BE2C (cell line): ENCODE measurements around the gene LHFPL4.

ENCODE experiments used
- DNase-seq: peaks from one replicate; pipeline ENCODE4 v3.0.0-alpha.2; 2020
- H3K27me3 ChIP-seq: fragments of 250-450 bp; sonication (Bioruptor Pico); 2 replicates; pipeline ENCODE4 v1.5.1; 2020; ENCODE audit warnings: mild to moderate bottlenecking
- H3K36me3 ChIP-seq: fragments of 250-450 bp; sonication (Bioruptor Pico); 2 replicates; pipeline ENCODE4 v1.5.1; 2020; ENCODE audit warnings: mild to moderate bottlenecking
- H3K4me1 ChIP-seq: fragments of 250-450 bp; sonication (Bioruptor Pico); 2 replicates; pipeline ENCODE4 v1.5.1; 2020
- H3K4me3 ChIP-seq: 2 replicates; pipeline ENCODE4 v1.5.1; 2011; ENCODE audit warnings: low read depth, low read length
- H3K9me3 ChIP-seq: fragments of 250-450 bp; sonication (Bioruptor Pico); 2 replicates; pipeline ENCODE4 v1.5.1; 2020
- TF ChIP-seq, protein P1 (sequence below): IDR thresholded peaks from 2 replicates; pipeline ENCODE4 v1.5.1; 2012; ENCODE audit warnings: mild to moderate bottlenecking, low read depth, low read length

Gene LHFPL4

DNA sequence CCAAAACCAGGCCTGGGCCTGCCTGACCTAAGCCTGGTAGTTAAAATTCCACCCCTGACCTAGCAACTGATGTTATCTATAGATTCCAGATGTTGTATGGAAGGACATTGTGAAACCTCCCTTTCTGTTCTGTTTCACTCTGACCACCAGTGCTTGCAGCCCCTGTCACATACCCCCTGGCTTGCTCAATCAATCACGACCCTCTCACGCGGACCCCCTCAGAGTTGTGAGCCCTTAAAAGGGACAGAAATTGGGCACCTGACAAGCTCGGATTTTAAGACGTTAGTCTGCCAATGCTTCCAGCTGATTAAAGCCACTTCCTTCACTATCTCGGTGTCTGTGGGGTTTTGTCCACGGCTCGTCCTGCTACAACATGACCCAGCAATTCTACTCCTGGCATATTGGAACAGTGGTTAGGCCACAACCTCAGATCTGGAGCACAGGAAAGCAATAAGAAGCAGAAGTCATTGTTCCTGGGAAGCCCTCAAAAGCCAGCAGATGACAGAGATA is 36.7 kb upstream of the LHFPL4 start:
- no peak for DNase-seq
- Histone ChIP-seq H3K9me3 (no peaks in the 10 kb centered on the region), H3K4me1 (no peaks in the 10 kb centered on the region), H3K36me3 (no peaks in the 10 kb centered on the region), H3K27me3 (no peaks in the 10 kb centered on the region), H3K4me3 (no peak overlapping the region)
- TF ChIP-seq, protein P1, sequence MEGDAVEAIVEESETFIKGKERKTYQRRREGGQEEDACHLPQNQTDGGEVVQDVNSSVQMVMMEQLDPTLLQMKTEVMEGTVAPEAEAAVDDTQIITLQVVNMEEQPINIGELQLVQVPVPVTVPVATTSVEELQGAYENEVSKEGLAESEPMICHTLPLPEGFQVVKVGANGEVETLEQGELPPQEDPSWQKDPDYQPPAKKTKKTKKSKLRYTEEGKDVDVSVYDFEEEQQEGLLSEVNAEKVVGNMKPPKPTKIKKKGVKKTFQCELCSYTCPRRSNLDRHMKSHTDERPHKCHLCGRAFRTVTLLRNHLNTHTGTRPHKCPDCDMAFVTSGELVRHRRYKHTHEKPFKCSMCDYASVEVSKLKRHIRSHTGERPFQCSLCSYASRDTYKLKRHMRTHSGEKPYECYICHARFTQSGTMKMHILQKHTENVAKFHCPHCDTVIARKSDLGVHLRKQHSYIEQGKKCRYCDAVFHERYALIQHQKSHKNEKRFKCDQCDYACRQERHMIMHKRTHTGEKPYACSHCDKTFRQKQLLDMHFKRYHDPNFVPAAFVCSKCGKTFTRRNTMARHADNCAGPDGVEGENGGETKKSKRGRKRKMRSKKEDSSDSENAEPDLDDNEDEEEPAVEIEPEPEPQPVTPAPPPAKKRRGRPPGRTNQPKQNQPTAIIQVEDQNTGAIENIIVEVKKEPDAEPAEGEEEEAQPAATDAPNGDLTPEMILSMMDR = no peak

DNA sequence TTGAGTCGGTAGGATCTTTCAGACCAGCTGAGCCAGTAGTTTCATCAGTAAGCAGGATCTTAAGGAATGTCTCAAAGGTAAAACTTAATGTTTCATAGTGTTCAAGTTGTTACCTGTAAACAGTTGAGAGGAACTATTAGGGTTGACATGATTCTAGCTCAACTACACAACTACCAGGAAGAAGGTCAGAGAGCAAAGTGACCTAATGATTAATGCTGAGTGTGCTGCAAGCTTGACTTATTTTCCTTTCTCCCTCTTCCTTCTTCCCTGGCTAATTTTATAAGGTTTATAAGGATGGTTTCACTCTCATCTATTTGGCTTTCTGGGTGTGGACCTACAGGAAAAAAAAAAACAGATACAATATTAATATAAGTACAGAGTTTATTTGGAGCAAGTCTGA is 30.2 kb upstream of the LHFPL4 start:
- Histone ChIP-seq H3K27me3 (no peaks in the 10 kb centered on the region), H3K36me3 (no peaks in the 10 kb centered on the region), H3K4me1 (no peaks in the 10 kb centered on the region), H3K9me3 (no peaks in the 10 kb centered on the region), H3K4me3 (no peak overlapping the region)
- TF ChIP-seq, protein P1 = no peak
- no peak for DNase-seq

DNA sequence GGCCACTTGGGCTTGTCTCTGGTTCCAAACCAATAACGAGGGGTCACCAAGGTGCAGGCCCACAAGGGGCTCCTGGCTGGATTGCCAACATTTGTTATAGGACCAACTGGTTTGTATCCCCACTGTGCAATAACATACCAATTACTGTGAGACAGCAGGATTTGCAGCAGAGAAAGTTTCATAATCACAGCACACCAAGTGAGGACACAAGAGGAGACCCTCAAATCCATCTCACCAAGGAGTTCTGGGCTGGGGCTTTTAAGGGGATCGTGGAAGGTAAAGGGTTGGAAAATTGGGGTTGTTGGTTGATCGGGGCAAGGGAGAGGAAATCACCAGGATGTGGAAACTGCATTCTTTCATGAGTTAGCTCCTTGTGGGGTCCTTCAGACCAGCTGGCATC is 29.7 kb upstream of the LHFPL4 start:
- H3K27me3 ChIP-seq = no peaks in the 10 kb centered on the region
- no peaks in the 10 kb centered on the region for H3K4me1 ChIP-seq
- no peaks in the 10 kb centered on the region for H3K36me3 ChIP-seq
- H3K4me3 ChIP-seq = no peak overlapping the region
- no peak for DNase-seq
- no peaks in the 10 kb centered on the region for H3K9me3 ChIP-seq
- TF ChIP-seq, protein P1 = no peak

DNA sequence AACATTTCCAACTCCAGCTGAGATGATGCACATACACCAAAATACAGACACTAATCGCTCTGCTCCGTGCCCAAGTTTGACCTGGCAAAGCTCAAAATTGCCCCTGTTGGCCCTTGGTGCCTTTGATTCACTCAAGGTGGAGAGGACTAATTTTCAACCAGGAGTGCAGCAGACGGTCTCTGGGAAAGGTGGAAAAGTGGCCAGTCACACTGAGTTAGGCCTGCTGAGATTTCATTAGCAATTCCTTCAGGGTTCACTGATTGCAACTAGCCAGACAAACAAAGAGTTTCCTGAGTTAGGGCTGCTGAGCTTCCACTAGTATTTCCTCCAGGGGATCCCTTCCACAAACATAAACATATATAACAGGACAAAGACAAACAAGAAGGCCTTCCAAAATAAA is 28.7 kb upstream of the LHFPL4 start:
- Histone ChIP-seq H3K36me3 (no peaks in the 10 kb centered on the region), H3K4me1 (no peaks in the 10 kb centered on the region), H3K4me3 (no peak overlapping the region), H3K9me3 (no peaks in the 10 kb centered on the region), H3K27me3 (no peaks in the 10 kb centered on the region)
- DNase-seq = no peak
- TF ChIP-seq, protein P1 = no peak

DNA sequence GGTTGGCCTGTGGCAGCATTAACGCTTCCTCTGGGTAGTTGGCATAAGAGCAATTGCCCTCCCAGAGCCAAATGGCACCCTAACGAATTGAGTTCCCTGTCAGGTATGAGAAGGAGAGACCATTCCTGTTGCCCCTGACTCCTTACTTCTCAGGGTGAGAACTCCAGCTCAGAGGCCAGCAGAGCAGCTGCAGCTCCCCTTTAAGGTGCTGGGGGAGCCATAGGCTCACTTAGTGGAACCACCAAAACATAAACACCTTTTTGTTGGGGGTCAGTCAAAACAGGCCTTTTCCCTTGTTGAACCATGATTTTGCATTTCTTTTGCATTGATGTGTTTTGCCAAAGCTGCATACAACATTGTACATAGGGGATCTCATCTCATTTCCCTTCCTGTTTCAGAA is 28.1 kb upstream of the LHFPL4 start:
- Histone ChIP-seq H3K27me3 (no peaks in the 10 kb centered on the region), H3K9me3 (no peaks in the 10 kb centered on the region), H3K4me1 (no peaks in the 10 kb centered on the region), H3K36me3 (no peaks in the 10 kb centered on the region), H3K4me3 (no peak overlapping the region)
- DNase-seq = no peak
- TF ChIP-seq, protein P1 = no peak

DNA sequence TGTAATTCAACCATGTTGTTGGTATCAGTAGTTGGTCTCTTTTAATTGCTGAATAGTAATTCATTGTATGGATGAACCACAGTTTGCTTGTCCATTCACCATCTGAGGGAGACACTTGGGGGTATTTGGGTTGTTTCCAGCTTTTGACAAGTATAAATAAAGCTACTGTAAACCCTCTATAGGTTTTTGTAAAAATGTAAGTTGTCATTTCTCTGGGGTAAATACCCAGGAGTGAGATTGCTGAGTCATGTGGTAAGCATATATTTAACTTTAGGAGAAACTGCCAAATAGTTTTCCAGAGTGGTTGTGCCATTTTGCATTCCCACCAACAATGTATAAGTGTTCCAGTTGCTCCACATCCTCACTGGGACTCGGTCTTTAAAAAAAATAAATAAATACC is 15.4 kb upstream of the LHFPL4 start:
- H3K9me3 ChIP-seq = no peaks in the 10 kb centered on the region
- TF ChIP-seq, protein P1 = no peak
- no peaks in the 10 kb centered on the region; the same call in 1 of the 2 replicates for H3K27me3 ChIP-seq
- no peaks in the 10 kb centered on the region for H3K36me3 ChIP-seq
- no peak overlapping the region for H3K4me3 ChIP-seq
- no peaks in the 10 kb centered on the region for H3K4me1 ChIP-seq
- no peak for DNase-seq
